Esophagus squamous epithelium (tissue), 4 donors: ENCODE measurements around the gene BAIAP2.

Experiments
- CTCF ChIP-seq, 6 experiments: fragments of 450-650 bp in 4 of 6; fragments of 200-600 bp in 2 of 6; sonication (generic) in 2 of 6; IDR thresholded peaks; one replicate each; pipeline ENCODE4 v1.5.1; 2016 to 2019; ENCODE audit warnings: antibody characterized with exemption in 6 of 6, mild to moderate bottlenecking in 4 of 6, moderate library complexity in 4 of 6
- POLR2A ChIP-seq, 4 donors: fragments of 450-650 bp; IDR thresholded peaks; one replicate each; pipeline ENCODE4 v1.6.1; 2017; ENCODE audit warnings: antibody characterized with exemption in 4 of 4, mild to moderate bottlenecking in 4 of 4, moderate library complexity in 3 of 4

GRCh38 chr17:81044764-81045589, 10.0 kb downstream of the BAIAP2 start:
- TF ChIP-seq CTCF (IDR thresholded peaks at IDR 0.05) (no peak), POLR2A (IDR thresholded peaks at IDR 0.05) (no peak)
